Right forelimb (tissue), 1 donor: ENCODE results near the gene GRIK1.

ENCODE experiments used
- DNase-seq: peaks from one replicate; pipeline ENCODE4 v3.0.0-alpha.2; 2018

Gene GRIK1

GRCh38 chr21:29826386-29826785, 113.4 kb downstream of the GRIK1 start:
- no peak for DNase-seq

GRCh38 chr21:29825936-29826335, 113.9 kb downstream of the GRIK1 start:
- no peak for DNase-seq

DNA sequence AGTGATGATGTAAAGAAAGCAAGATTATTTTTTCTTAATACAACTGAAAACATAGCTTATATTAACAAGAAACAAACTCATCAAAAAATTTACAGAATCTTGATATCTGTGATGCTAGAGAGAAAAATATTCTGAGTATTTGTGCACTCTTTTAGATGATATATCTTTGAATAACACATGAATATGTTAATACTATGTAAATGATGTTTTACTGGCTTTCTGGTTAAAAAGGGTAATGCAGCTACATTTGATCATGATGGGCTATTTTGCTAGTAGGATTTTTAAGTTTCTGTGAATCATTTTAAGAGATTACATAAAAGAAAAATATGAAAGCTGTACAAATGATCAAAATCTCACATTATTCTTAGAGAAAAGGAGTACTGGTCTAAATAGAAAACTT, 114.5 kb downstream of the GRIK1 start:
- no peak for DNase-seq

DNA sequence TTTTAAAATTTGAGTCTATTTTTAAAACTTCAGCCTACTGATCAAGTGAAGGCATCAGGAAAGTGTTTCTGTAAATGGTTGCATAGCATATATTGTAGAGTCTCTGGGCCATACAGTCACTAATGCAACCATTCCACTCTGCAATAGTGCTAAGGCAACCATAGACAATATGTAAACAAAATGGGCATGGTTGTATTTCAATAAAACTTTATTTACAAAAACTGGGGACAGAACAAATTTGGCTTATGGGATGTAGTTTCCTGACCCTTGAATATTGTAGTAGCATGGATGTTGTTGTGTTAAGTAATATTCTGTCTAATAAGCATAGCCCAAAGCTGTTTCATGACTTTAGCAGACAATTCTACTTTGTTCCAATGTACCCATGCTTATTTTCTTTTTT, 117.7 kb downstream of the GRIK1 start:
- DNase-seq = no peak

DNA sequence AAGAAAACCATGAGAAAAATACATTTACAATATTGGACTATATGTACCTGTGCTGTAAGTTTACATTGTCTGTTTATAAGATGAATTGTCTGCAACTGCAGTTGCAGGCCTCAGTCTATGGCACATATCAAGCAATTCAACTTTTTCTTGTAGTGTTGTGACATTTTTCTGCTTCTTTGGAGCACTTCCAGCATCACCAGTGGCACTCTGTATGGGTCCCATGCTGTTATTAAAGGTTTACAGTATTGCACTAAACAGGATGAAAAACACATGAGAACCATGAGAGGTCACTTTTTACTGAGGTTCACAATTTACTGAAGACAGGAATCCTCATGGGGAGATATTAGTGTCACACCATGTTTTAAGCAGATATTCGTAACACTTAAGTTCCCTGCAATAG, 118.6 kb downstream of the GRIK1 start:
- DNase-seq = no peak

DNA sequence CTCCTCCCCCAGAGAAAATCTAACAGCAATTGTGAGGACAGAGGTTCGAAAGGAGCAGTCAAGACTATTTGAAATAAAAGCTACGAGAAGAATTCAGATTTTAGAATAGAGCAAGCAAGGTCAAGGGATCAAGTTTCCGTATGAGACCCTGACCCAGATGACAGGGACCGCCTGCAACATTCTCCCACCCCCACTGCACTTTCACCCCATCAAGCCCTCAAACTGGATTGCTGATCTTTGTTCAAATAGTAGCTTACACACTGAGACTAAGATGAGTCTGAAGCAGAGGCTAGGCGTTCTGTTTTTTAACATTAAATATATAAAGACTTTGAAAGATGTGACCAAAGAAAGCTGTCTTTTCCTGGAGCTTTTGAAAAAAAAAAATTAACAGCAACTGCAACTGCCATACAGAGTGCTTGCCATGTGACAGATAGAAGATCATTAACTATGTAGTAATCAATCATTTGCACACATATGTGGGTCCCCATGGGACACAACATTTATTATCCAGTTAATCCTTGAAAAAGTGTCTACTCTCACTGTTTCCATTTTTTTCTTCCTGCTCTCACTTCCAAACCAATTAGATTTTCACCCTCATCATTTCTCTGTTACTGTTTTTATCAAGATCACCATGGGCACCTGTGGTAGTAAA, 120.0 kb downstream of the GRIK1 start:
- no peak for DNase-seq

DNA sequence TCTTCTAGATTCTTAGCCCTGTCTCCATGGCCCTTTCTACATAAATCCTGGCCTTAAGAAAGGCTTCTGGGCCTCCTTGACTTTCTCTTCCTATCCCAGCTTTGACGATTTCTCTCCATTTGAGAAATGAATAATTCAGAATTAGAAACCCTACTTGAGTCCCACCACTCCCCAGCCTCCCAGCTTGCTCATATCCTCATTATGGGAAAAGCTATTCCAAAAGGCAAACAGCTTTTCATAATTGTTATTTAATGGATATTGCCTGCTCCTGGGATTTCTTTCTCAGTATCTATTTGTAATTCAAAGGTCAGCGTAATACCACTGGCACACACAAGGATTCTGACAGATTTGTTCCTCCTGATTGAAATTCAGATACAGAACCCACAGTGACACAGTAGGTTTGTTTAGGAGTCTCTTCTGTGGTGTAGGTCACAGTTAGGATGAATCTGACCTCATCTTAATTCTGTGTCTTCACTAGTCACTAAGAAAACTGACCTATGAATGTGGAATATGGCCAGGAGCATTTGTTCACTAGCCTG, 121.3 kb downstream of the GRIK1 start:
- DNase-seq = no peak

GRCh38 chr21:29817450-29817849, 122.3 kb downstream of the GRIK1 start:
- no peak for DNase-seq

- no peak for DNase-seq
Measured at GRCh38 chr21:29812947-29813346, 126.8 kb downstream of the GRIK1 start.

DNA sequence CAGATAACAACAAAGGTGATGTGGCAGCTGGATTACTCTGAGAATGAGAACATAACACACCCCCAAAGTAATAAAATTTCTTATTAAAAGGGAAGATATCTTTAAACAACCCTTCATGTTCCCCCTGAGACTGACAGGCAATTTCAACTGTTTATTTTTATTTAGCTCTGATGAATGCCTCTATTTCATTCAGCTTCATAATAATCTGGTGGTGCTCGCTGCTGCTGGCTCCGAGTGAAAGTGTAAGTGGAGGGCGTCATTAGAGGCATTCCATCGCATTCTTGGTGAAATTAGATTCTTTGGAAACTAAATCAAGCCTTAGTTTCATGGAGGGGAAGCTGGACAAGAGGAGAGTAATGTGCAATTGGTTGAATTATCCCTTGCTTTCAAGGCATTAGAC, 128.9 kb downstream of the GRIK1 start:
- DNase-seq = no peak

DNA sequence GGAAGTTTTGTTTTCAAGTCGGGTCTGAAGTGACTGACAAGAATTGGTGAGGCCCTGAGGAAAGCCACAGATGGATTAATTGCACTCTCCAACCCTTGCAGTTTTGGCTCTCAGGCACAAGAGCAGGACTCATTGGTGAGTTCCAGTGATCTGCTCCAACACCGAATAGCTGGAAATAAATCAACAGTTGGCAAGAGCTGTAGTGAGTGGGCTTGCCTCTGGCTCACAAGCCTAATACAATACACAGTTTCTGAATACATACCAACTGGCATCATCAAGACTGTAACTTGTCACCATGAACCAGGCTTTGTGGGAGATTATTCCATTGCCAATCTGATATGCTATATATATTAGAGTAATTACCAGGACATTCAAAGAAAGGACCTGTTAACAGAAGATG, 131.6 kb downstream of the GRIK1 start:
- no peak for DNase-seq

DNA sequence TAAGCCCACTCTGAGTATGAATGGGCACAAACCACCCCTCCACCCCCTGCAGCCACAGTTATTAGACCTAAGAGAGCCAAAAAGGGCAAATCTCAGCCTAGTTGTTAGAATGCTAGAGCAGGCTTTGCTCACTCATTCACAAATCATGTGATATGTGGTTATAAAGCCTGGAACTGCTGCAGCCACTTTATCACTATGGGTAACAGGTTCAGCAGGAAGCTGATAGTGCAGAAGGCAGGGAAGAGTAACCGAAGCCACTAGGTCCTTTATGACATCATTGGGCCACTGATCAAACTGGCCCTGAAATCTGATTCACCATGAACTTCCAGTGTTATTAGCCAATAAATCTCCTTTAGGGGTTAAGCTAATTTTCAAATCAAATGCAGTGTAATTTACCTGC, 134.7 kb downstream of the GRIK1 start:
- DNase-seq = no peak

GRCh38 chr21:29803191-29803590, 136.6 kb downstream of the GRIK1 start:
- no peak for DNase-seq

- no peak for DNase-seq
Measured at GRCh38 chr21:29801122-29801521, 138.7 kb downstream of the GRIK1 start.

DNA sequence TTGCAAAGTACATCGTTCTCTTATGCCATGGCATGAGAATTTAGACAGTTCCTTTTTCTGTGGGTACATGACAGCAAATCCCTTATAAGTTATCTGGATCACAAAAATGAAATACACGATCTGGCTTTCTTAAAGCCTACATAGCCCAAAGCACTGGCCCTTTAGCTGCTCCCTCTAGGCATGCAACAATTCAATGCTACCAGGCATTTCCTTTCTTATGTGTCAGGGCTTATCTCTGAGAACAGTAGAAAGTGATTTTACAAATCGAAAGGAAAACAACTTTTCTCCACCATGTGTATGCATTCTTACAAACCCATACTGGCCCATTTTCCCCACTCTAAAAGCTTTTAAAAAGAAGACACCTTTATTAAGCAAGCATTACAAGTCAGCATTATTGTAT, 139.7 kb downstream of the GRIK1 start:
- no peak for DNase-seq

DNA sequence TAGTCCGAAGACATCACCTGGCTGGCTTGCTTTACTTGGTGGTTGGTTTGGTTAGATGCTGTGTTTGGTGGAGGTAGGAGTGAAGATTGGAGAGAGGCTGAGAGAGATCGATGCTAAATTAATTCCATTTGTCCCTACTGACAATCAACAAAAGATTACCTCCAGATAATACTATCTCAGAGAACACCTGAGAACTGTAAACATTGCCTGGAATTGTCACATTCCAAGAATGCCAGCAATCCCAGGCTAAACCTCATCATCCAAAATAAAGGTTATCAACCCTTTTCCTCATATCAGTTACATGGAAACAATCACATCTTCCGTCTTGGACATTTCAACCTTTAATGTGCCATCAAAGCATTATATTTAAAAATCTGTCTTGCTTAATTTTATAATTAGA, 141.0 kb downstream of the GRIK1 start:
- no peak for DNase-seq

DNA sequence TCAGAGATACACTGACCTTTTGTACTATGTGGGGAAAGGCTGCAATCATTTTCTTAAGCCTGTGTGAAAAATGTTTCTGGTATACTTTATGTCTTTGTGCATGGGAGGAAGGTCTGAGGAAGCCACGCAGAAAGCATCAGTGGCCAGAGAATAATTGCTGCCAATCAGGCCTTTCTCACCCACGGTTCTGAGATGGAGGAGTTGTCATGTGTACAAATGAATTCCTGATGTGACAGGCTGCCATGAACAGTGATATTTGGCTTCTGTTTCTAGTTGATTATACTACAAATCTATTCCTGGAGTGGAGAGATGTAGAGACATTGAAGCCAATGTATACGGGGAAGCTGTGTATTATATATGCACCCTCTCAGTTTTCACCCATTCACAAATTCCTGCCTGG, 142.6 kb downstream of the GRIK1 start:
- no peak for DNase-seq

DNA sequence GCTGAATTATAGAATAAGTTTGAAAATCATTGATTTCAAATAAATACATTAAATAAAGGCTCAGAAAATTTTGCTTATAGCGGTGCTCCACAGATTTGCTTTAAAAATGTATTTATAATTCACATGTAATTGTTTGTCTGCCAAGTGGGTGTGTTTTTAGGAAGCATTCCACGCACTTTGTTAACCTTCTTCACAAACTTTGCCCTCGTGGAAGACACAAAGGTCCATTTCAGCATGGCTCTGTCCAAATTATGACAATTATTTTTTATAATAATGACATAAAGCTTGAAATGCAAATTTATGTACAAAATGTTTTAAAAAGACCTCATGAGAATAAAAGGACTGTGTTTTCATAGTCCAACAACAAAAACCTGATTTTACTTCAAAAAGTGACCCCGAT, 146.1 kb downstream of the GRIK1 start:
- no peak for DNase-seq

- DNase-seq = no peak
Measured at GRCh38 chr21:29789393-29789792, 150.4 kb downstream of the GRIK1 start.

GRCh38 chr21:29788752-29789151, 151.0 kb downstream of the GRIK1 start:
- no peak for DNase-seq

- no peak for DNase-seq
Measured at GRCh38 chr21:29787361-29787909, 152.4 kb downstream of the GRIK1 start.

GRCh38 chr21:29786496-29787360, 153.1 kb downstream of the GRIK1 start:
- DNase-seq = no peak

GRCh38 chr21:29777160-29777559, 162.6 kb downstream of the GRIK1 start:
- no peak for DNase-seq

DNA sequence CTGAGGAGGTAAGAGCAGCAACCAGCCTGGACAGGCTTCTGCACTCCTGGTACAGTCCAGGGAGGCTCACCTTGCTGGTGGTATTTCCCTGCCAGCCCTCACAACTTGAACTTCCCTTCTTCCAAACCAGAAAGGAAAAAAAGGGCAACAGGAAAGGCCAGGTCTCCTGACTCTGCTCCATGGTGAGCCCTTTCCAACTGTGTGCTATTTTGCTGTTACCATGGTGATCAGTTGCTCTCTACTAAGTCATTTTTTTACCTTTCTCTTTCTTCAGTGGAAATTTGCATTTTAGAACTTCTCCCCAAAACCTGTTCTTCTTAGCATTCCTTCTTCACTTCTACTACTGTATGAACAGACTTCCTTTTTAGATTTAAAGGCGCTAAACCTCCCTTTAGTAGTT, 164.3 kb downstream of the GRIK1 start:
- no peak for DNase-seq
